PFSK-1 (cell line): ENCODE results near the gene OR9A2. TPM values are rescaled to one million over a fixed set of nuclear protein-coding genes. Genes with fewer than 3 reads are reported as not detected.

Experiments
- FOXP2 ChIP-seq: optimal IDR thresholded peaks from 2 replicates; pipeline ENCODE3; 2011; ENCODE audit warnings: borderline replicate concordance, control low read depth, inconsistent platforms; ENCODE audit not compliant: insufficient read depth; ENCODE audit errors: extremely low read length, extremely low read depth
- POLR2AphosphoS5 ChIP-seq: IDR thresholded peaks from 2 replicates; pipeline ENCODE4 v1.6.1; 2012; ENCODE audit warnings: low read depth, mild to moderate bottlenecking, control low read depth, low read length, moderate library complexity
- REST ChIP-seq, 2 experiments: IDR thresholded peaks; 2 replicates each; pipeline versions ENCODE4 v1.6.1 to v1.8.0; 2011 to 2012; ENCODE audit warnings: low read depth in 2 of 2, low read length in 2 of 2, control low read depth in 1 of 2, inconsistent platforms in 1 of 2, mild to moderate bottlenecking in 1 of 2, moderate library complexity in 1 of 2; ENCODE audit not compliant: insufficient read depth in 1 of 2
- SIN3A ChIP-seq: IDR thresholded peaks from 2 replicates; pipeline ENCODE4 v1.6.1; 2012; ENCODE audit warnings: mild to moderate bottlenecking, low read length, moderate library complexity, borderline replicate concordance; ENCODE audit not compliant: insufficient read depth
- TAF1 ChIP-seq: IDR thresholded peaks from 2 replicates; pipeline ENCODE4 v1.6.1; 2012; ENCODE audit warnings: low read length, control low read depth, borderline replicate concordance; ENCODE audit not compliant: insufficient read depth
- polyA plus RNA-seq: library from polyadenylated mRNA; unstranded; fragments of >200 nt; gene quantifications from one replicate; pipeline ENCODE4 v1.2.1, GENCODE V29; 2012; ENCODE audit warnings: low read depth, missing spikeins; ENCODE audit not compliant: insufficient read length

The OR9A2 gene, protein sequence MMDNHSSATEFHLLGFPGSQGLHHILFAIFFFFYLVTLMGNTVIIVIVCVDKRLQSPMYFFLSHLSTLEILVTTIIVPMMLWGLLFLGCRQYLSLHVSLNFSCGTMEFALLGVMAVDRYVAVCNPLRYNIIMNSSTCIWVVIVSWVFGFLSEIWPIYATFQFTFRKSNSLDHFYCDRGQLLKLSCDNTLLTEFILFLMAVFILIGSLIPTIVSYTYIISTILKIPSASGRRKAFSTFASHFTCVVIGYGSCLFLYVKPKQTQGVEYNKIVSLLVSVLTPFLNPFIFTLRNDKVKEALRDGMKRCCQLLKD
- not detected for polyA plus RNA-seq

GRCh38 chr7:143027032-143027431 lies at the start of gene OR9A2:
Gene OR9A2 (minus strand): TSS chr7:143027132. CDS start chr7:143027132, 0 bp downstream.
- no peak for TF ChIP-seq TAF1
- TF ChIP-seq REST (IDR thresholded peaks at IDR 0.05; ENCODE audit: insufficient read depth in 1 of 2, low read depth in 2 of 2, low read length in 2 of 2): no peak
- TF ChIP-seq SIN3A: no peak
- no peak for TF ChIP-seq POLR2AphosphoS5
- no peak for TF ChIP-seq FOXP2

DNA sequence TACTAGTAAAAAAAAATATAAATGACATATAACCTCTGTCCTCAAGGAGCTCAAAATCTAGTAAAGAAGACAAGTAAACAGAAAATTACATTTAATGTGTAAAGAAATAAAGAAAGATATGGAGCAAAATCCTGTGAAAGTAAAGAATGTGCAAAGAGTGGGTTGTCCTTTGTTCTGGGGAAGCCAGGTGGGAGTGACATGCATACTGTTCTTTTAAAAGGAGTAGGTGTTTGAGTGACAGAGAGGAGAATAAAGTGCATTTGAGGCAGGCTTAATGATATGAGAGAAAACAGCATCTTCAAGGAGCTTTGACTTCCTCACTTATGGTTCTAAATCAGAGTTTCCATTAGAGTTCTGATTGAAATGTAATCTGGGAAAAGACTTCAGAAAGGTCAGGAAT lies 47.2 kb upstream of the OR9A2 start:
- TF ChIP-seq POLR2AphosphoS5 (no peak), REST (IDR thresholded peaks at IDR 0.05; ENCODE audit: insufficient read depth in 1 of 2, low read depth in 2 of 2, low read length in 2 of 2) (no peak), SIN3A (no peak), TAF1 (no peak), FOXP2 (no peak)

DNA sequence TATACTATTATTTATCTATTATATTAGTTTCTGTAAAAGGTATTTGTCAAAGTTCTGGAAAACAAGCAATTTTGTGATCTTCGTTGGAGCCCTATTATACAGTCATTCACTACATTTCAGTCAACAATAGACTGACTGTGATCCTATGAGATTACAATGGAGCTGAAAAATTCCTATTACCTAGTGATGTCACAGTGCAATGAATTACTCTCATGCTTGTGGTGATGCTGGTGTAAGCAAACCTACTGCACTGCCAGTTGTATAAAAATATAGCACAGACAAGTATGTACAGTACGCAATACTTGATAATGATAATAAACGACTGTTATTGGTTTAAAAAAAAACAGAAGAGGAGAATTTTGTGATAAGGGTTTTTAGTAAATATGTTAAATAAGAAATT lies 46.6 kb upstream of the OR9A2 start:
- no peak for TF ChIP-seq REST (IDR thresholded peaks at IDR 0.05; ENCODE audit: insufficient read depth in 1 of 2, low read depth in 2 of 2, low read length in 2 of 2)
- no peak for TF ChIP-seq POLR2AphosphoS5
- TF ChIP-seq TAF1: no peak
- no peak for TF ChIP-seq SIN3A
- TF ChIP-seq FOXP2: no peak

- TF ChIP-seq POLR2AphosphoS5: no peak
- TF ChIP-seq REST (IDR thresholded peaks at IDR 0.05; ENCODE audit: insufficient read depth in 1 of 2, low read depth in 2 of 2, low read length in 2 of 2): no peak
- TF ChIP-seq FOXP2: no peak
- no peak for TF ChIP-seq SIN3A
- no peak for TF ChIP-seq TAF1
Measured at GRCh38 chr7:143069912-143070500, 43.1 kb upstream of the OR9A2 start.
